ENCODE measurements around the gene OSBPL2. TPM values are rescaled to one million over a fixed set of nuclear protein-coding genes. Genes with fewer than 3 reads are reported as not detected.

The OSBPL2 gene
- total RNA-seq, 1 donor: 36.7 TPM

DNA sequence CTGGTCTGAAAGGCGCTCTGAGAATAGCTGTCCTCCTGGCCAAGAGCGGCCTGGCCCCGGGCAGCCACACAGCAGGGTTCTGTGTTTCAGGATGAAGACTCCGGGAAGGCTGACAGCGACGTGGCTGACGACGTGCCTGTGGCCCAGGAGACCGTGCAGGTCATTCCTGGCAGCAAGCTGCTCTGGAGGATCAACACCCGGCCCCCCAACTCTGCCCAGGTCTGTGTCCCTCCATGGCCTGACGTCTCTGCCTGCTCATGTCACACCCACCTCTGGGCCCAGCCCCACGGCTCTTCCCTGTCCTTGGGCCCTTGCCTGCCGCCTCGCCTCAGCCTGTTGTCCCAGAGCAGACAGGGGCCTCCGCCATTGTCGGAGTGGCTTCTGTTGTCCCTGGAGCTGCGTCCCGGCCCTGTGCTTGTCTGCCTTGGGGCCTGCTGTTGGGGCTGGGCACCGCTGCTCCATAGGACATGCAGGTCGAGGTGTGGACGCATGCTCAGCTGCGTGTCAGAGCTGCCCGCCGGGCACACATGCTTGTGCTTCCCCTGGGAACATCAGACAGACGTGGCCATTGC, 48.3 kb downstream of the OSBPL2 start:
- DNase-seq (ENCODE audit: low read depth): no peak
- TF ChIP-seq, protein P1, sequence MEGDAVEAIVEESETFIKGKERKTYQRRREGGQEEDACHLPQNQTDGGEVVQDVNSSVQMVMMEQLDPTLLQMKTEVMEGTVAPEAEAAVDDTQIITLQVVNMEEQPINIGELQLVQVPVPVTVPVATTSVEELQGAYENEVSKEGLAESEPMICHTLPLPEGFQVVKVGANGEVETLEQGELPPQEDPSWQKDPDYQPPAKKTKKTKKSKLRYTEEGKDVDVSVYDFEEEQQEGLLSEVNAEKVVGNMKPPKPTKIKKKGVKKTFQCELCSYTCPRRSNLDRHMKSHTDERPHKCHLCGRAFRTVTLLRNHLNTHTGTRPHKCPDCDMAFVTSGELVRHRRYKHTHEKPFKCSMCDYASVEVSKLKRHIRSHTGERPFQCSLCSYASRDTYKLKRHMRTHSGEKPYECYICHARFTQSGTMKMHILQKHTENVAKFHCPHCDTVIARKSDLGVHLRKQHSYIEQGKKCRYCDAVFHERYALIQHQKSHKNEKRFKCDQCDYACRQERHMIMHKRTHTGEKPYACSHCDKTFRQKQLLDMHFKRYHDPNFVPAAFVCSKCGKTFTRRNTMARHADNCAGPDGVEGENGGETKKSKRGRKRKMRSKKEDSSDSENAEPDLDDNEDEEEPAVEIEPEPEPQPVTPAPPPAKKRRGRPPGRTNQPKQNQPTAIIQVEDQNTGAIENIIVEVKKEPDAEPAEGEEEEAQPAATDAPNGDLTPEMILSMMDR (IDR thresholded peaks at IDR 0.05; ENCODE audit: insufficient read depth, low read depth, low read length): no peak
- H3K4me3 ChIP-seq (ENCODE audit: low read depth, low read length): no peak overlapping the region

DNA sequence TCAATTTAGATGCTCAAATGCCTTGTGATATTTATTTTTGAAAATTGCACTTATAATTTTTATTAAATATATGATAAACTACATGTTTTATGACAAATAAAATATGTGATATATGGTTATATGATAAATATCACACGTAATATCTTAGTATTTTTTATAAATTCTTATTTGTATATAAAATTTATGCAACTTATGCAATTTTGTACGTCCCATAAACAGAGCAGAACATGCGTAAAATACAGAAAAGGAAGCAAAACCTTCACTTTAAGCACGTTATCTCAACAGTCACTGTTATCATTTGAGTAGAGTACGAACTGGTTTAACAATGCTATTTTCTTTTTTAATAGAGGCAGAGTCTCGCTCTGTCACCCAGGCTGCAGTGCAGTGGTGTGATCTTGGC, 48.8 kb downstream of the OSBPL2 start:
- DNase-seq (ENCODE audit: low read depth): no peak
- TF ChIP-seq, protein P1 (IDR thresholded peaks at IDR 0.05; ENCODE audit: insufficient read depth, low read depth, low read length): no peak
- H3K4me3 ChIP-seq (ENCODE audit: low read depth, low read length): no peak overlapping the region

DNA sequence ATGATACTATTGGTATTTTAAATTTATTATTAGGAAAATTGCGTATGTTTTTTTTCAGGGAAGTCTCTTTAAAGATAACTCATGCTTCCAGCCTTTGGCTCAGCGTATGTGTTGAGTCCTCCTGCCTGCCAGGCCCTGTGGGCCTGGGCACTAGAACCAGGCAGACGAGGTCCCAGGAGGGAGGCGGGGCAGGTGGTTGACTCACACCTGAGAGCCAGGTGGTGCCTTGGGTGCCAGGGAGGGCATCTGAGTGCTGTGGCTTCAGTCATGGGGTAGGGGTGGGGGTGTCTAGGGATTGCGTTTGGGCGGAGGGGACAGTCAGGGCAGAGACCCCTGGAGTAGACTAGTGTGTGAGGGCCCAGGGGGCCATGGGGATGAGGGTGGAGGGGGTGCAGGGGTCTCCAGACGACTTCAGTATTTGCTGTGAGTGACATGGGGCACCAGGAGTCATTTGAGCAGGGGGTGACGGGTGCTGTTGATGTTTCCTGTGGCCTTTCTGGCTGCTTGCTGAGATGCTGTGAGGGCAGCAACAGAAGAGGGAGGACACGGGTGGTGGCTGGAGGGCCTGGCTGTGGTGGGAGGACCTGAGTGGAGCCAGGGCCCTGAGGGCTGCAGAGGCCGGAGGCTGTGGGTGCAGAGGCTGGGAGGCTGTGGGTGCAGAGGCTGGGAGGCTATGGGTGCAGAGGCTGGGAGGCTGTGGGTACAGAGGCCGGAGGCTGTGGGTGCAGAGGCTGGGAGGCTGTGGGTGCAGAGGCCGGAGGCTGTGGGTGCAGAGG, 49.6 kb downstream of the OSBPL2 start:
- DNase-seq (ENCODE audit: low read depth): no peak
- TF ChIP-seq, protein P1 (IDR thresholded peaks at IDR 0.05; ENCODE audit: insufficient read depth, low read depth, low read length): no peak

DNA sequence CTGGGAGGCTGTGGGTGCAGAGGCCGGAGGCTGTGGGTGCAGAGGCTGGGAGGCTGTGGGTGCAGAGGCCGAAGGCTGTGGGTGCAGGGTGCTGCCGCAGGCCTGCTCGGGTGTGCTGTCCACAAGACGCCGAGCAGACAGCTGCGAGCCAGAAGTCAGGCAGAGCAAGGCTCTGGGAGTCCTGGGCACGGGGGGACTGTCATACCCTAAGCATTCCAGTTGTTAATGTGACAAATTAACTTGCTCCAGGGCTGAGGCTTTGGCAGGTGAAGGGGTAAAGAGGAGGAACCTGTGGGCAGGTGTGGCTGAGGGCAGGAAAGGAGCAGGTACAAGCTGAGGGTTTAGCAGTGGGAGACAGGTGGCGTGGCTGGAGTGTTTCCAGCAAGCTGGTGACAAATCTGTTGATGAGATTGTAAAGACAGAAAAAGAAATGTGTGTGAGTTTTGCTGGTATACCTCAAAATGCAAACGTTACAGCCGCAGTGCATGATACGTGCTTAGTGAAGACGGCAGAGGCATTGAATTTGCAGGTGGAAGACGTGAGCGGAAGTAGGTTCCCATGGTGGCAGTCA, 50.3 kb downstream of the OSBPL2 start:
- DNase-seq (ENCODE audit: low read depth): no peak
- no peak overlapping the region for H3K4me3 ChIP-seq (ENCODE audit: low read depth, low read length)
- TF ChIP-seq, protein P1 (IDR thresholded peaks at IDR 0.05; ENCODE audit: insufficient read depth, low read depth, low read length): no peak

More for the DNA sequence above, 49.6 kb downstream of the OSBPL2 start:
- H3K4me3 ChIP-seq (ENCODE audit: low read depth, low read length): no peak overlapping the region

DNA sequence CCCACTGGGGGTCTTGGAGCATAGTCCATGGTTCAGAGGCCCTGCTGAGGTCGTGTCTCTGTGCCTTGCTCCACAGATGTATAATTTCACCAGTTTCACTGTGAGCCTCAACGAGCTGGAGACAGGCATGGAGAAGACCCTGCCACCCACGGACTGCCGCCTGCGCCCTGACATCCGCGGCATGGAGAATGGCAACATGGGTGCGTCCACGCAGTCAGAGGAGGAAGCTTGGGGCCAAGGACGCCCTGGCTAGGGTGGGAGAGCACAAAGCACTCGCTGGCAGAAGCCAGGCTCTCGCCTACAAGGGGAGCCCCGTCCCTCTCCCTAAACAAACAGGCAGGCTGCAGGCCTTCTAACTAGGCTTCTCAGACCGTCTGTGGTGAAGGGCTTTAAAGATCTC, 50.8 kb downstream of the OSBPL2 start:
- H3K4me3 ChIP-seq (ENCODE audit: low read depth, low read length): no peak overlapping the region
- TF ChIP-seq, protein P1 (IDR thresholded peaks at IDR 0.05; ENCODE audit: insufficient read depth, low read depth, low read length): no peak
- DNase-seq (ENCODE audit: low read depth): no peak

DNA sequence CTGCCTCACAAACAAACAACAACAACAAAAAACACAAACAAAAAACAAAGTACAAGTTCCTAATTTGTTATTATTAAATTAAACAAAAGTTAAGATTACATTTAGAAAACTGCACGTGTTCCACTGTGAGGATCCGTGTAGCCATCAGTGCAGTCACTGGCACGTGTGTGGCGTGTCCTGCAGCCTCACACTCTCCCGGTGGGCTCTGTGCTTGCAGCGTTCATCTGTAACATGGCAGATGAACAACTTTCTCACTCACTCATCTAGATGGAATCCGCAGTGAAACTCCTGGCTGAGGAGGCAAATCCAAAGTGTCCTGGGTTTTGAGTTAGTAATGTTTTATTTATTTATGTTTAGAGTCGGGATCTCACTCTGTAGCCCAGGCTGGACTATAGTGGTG, 51.6 kb downstream of the OSBPL2 start:
- no peak for DNase-seq (ENCODE audit: low read depth)
- H3K4me3 ChIP-seq (ENCODE audit: low read depth, low read length): no peak overlapping the region
- TF ChIP-seq, protein P1 (IDR thresholded peaks at IDR 0.05; ENCODE audit: insufficient read depth, low read depth, low read length): no peak
